Measurements from ENCODE around the gene PPP2R2C.

DNA sequence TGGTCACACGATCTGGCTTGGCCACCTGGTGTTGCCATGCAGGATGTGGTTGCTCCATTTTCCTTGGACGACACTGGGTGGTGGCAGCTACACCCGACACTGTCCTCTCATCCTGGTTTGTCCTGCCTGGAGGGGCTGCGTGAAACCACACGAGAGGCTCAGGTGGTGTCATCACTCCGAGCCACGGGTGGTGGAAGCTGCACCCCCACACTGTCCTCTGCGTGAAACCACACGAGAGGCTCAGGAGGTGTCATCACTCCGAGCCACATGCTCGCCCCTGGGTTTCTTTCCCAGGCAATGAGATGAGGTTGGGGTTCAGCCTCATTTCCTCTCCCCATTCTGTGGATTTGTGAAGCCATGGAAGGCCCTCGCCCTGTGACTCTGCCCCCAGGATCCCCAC lies 168.5 kb downstream of the PPP2R2C start:
- TF ChIP-seq, protein P1, sequence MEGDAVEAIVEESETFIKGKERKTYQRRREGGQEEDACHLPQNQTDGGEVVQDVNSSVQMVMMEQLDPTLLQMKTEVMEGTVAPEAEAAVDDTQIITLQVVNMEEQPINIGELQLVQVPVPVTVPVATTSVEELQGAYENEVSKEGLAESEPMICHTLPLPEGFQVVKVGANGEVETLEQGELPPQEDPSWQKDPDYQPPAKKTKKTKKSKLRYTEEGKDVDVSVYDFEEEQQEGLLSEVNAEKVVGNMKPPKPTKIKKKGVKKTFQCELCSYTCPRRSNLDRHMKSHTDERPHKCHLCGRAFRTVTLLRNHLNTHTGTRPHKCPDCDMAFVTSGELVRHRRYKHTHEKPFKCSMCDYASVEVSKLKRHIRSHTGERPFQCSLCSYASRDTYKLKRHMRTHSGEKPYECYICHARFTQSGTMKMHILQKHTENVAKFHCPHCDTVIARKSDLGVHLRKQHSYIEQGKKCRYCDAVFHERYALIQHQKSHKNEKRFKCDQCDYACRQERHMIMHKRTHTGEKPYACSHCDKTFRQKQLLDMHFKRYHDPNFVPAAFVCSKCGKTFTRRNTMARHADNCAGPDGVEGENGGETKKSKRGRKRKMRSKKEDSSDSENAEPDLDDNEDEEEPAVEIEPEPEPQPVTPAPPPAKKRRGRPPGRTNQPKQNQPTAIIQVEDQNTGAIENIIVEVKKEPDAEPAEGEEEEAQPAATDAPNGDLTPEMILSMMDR (conservative IDR thresholded peaks at IDR 0.05; ENCODE audit: low read length): no peak
- no peak for TF ChIP-seq EZH2phosphoT487 (IDR thresholded peaks at IDR 0.05; ENCODE audit: borderline replicate concordance)
